ENCODE data around the gene KRTCAP2. TPM values are rescaled to one million over a fixed set of nuclear protein-coding genes. Genes with fewer than 3 reads are reported as not detected.
A peak's percentile ranks its signal among the peaks of the same experiment; 100 is the strongest.

The KRTCAP2 gene
- total and polyA plus RNA-seq, 8 donors, result 91.8 to 238 (median 108) TPM

DNA sequence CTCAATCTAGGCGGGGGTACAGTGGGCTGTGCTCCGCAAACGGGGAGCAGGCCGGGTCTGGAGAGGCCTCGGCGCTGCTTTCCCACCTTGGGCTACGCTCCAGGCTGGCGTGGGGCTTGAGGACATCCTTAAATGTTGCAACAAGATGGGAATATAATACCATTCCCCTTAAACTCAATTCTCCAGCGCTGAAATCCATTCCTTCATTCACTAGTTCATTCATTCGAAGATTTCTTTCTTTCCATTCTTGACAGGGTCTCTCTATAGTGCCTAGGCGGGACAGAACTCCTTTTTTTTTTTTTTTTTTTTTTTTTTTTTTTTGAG, 32.5 kb downstream of the KRTCAP2 start:
- ATAC-seq, result no peak
- intact Hi-C loops (cut with DNase I), result no loop called here
- H3K27ac ChIP-seq, result no peak overlapping the region
- no peaks in the 10 kb centered on the region for H3K9me3 ChIP-seq
- 2 to 4% methylated on average over 11 of the region's 11 CpGs for WGBS, 2 donors
- TF ChIP-seq, protein P1, sequence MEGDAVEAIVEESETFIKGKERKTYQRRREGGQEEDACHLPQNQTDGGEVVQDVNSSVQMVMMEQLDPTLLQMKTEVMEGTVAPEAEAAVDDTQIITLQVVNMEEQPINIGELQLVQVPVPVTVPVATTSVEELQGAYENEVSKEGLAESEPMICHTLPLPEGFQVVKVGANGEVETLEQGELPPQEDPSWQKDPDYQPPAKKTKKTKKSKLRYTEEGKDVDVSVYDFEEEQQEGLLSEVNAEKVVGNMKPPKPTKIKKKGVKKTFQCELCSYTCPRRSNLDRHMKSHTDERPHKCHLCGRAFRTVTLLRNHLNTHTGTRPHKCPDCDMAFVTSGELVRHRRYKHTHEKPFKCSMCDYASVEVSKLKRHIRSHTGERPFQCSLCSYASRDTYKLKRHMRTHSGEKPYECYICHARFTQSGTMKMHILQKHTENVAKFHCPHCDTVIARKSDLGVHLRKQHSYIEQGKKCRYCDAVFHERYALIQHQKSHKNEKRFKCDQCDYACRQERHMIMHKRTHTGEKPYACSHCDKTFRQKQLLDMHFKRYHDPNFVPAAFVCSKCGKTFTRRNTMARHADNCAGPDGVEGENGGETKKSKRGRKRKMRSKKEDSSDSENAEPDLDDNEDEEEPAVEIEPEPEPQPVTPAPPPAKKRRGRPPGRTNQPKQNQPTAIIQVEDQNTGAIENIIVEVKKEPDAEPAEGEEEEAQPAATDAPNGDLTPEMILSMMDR (IDR thresholded peaks at IDR 0.05), result no peak
- FAIRE-seq, result no peak
- no peak for DNase-seq
- no peaks in the 10 kb centered on the region for H3K36me3 ChIP-seq
- peak overlapping the region; percentile 31 to 74 (median 64) for H3K4me3 ChIP-seq
- no peaks in the 10 kb centered on the region for H3K27me3 ChIP-seq
- H3K4me1 ChIP-seq, result peaks cover 5 to 20% (median 8%) of the 10 kb centered on the region in 3 donors

- FAIRE-seq, result no peak
Observed at GRCh38 chr1:155139895-155140629, 33.0 kb downstream of the KRTCAP2 start, which contains the start of gene DPM3. Gene DPM3 (minus strand): TSS chr1:155140531. CDS start chr1:155140240, 291 bp downstream.

DNA sequence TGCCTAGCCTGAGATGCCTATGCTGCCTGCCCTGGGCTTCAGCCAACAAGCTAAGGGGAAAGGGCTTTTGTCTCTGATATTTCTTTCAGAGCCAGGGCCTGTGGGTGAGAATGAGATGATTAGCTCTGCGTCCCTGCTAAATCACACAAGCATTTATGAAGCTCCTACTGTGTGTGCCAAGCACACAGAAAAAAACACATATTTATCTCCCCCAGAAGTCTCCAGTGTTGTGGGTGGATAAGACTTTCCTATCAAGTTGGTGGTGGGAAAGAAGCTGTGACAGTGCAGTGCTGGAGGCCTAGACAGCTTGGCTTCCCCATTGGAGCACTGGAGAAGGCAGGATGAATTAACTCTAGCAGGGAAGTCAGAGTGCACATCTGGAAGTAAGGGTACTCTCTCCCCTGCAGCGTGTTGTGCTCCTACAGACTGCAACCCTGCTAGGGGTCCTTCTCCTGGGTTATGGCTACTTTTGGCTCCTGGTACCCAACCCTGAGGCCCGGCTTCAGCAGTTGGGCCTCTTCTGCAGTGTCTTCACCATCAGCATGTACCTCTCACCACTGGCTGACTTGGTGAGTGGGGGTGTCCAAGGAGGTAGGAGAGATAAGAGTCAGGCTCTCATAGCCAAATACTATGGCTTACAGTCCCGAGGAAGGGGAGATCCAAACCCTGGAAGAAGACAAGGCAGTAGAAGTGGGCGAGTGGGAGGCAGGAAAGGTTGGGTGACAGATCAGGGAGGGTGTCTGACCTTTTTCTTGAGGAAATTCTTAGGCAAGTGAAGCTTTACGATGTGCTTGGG, 35.8 kb downstream of the KRTCAP2 start:
- Histone ChIP-seq H3K36me3 (peaks cover 0 to 19% (median 10%) of the 10 kb centered on the region in 3 donors), H3K27ac (peak overlapping the region in 3 of 4 donors; percentile 98 to 99 (median 99)), H3K4me1 (peaks cover 19 to 45% (median 29%) of the 10 kb centered on the region in 3 donors), H3K4me3 (peak overlapping the region in 2 of 4 donors; percentile 54 to 63), H3K27me3 (no peaks in the 10 kb centered on the region), H3K9me3 (no peaks in the 10 kb centered on the region)
- intact Hi-C loops (cut with DNase I), result no loop called here
- WGBS, 2 donors, result 72 to 76% methylated on average over 6 of the region's 6 CpGs
- DNase-seq (peak in 1 of 6 donors; percentile 20), FAIRE-seq (no peak), ATAC-seq (no peak)
- TF ChIP-seq, protein P1 (IDR thresholded peaks at IDR 0.05), result no peak

More at GRCh38 chr1:155139895-155140629, 33.0 kb downstream of the KRTCAP2 start, which contains the start of gene DPM3:
- Histone ChIP-seq H3K27ac (peak within 1 kb of the TSS; percentile 51 to 90 (median 78)), H3K36me3 (no peaks in the 10 kb centered on the region), H3K27me3 (no peaks in the 10 kb centered on the region), H3K4me3 (peak within 1 kb of the TSS; percentile 31 to 74 (median 64)), H3K9me3 (no peaks in the 10 kb centered on the region), H3K4me1 (peaks cover 5 to 22% (median 11%) of the 10 kb centered on the region in 3 donors)
- intact Hi-C loops (cut with DNase I), result no loop called here
- 1% methylated on average over 39 to 42 of the region's 42 CpGs for WGBS, 2 donors
- TF ChIP-seq, protein P1 (IDR thresholded peaks at IDR 0.05), result no peak
- DNase-seq, result peak; percentile 82 to 95 (median 88)
- ATAC-seq, result peak; percentile 58 to 79 (median 78)

- Histone ChIP-seq H3K4me1 (peaks cover 24 to 51% (median 29%) of the 10 kb centered on the region in 3 donors), H3K27ac (peak overlapping the region in 3 of 4 donors; percentile 98 to 99 (median 99))
Observed at GRCh38 chr1:155136748-155137147, 36.4 kb downstream of the KRTCAP2 start.

More at GRCh38 chr1:155136748-155137147, 36.4 kb downstream of the KRTCAP2 start:
- H3K4me3 ChIP-seq, result peak overlapping the region; percentile 29 to 63 (median 50)
- no peaks in the 10 kb centered on the region for H3K9me3 ChIP-seq
- no peaks in the 10 kb centered on the region for H3K27me3 ChIP-seq
- FAIRE-seq, result no peak
- ATAC-seq, result peak in 2 of 4 donors; percentile 1 to 2
- H3K36me3 ChIP-seq, result peaks cover 0 to 25% (median 16%) of the 10 kb centered on the region in 3 donors
- intact Hi-C loops (cut with DNase I), result no loop called here
- 16 to 28% methylated on average over 6 of the region's 6 CpGs for WGBS, 2 donors
- DNase-seq, result peak in 3 of 6 donors; percentile 47 to 54 (median 52)
- TF ChIP-seq, protein P1 (IDR thresholded peaks at IDR 0.05), result no peak
